Activated CD8-positive, alpha-beta memory T cell treated with anti-CD3 and anti-CD28 coated beads, Interleukin-2, amount 50 U/mL, for 24 hours (primary cell): ENCODE measurements around the gene YTHDC2.
"Not testable (repeated sequence)": the region's sequence is repeated elsewhere in the genome, so short reads cannot be mapped to it uniquely, and the experiment has no call there.

Experiments used
- DNase-seq: peaks from one replicate; pipeline ENCODE4 v3.0.0-alpha.2; 2020; ENCODE audit errors: extremely low read depth

YTHDC2 gene

GRCh38 chr5:113603246-113603645 is 89.8 kb downstream of the YTHDC2 start:
- not testable (repeated sequence) for DNase-seq

- no peak for DNase-seq
Observed at GRCh38 chr5:113606298-113607134, 93.0 kb downstream of the YTHDC2 start.

GRCh38 chr5:113607361-113607760 is 93.9 kb downstream of the YTHDC2 start:
- DNase-seq, result no peak

GRCh38 chr5:113608113-113608596 is 94.7 kb downstream of the YTHDC2 start:
- DNase-seq, result no peak

GRCh38 chr5:113612060-113612496 is 98.6 kb downstream of the YTHDC2 start:
- no peak for DNase-seq

- DNase-seq, result no peak
Observed at GRCh38 chr5:113614191-113614590, 100.7 kb downstream of the YTHDC2 start.

- no peak for DNase-seq
Observed at GRCh38 chr5:113615708-113616107, 102.2 kb downstream of the YTHDC2 start.

- DNase-seq, result no peak
Observed at GRCh38 chr5:113617191-113617796, 103.8 kb downstream of the YTHDC2 start.

GRCh38 chr5:113632996-113633395 is 119.5 kb downstream of the YTHDC2 start:
- DNase-seq, result no peak

- no peak for DNase-seq
Observed at GRCh38 chr5:113634957-113635356, 121.5 kb downstream of the YTHDC2 start.

GRCh38 chr5:113641715-113642114 is 128.2 kb downstream of the YTHDC2 start:
- DNase-seq, result no peak
